ENCODE data around the gene MOCS3. TPM values are rescaled to one million over a fixed set of nuclear protein-coding genes. Genes with fewer than 3 reads are reported as not detected.

Gene MOCS3
- total and polyA plus RNA-seq, 10 of the 15 experiments (the other 5 are each of a cell fraction or from before 2014, with no cell fraction given) = 0.87 to 5.9 (median 3.6) TPM

DNA sequence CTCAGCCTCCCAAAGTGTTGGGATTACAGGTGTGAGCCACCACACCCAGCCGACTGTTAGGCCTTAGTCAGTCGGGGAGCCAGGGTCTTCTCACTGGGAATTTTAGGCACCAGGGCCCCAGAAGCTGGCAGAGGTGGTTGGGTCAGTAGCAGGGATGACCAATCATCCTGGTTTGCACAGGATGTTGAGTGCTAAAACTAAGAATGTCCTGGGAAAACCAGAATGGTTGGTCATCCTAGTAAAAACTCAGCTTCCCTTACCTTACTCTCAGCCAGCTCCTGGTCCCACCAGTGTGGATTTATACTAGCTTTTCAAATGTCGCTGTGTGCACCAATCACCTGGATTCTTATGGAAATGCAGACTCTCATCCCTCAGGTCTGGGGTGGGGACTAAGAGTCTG is 32.5 kb downstream of the MOCS3 start:
- H3K36me3 ChIP-seq (ENCODE audit: control insufficient read depth in 2 of 2, insufficient read depth in 2 of 2, low read length in 1 of 2) = no peaks in the 10 kb centered on the region
- H3K27ac ChIP-seq (ENCODE audit: control insufficient read depth, insufficient read depth) = no peak overlapping the region
- H4K20me1 ChIP-seq (ENCODE audit: control insufficient read depth, insufficient read depth) = no peaks in the 10 kb centered on the region
- H3K4me2 ChIP-seq (ENCODE audit: control insufficient read depth, insufficient read depth) = no peak overlapping the region
- no peak overlapping the region for H3K4me3 ChIP-seq
- ChIA-PET POLR2A (no interaction called here), SMC1A (ENCODE audit: uncharacterized antibody, unreplicated experiment) (interaction anchor here (0.6 to 1.4 kb wide), 4 partner anchors 197 to 632 kb away, joined by 3 to 4 read pairs (median 3); no protein-coding TSS in a partner anchor), CTCF (interaction anchor here (0.7 to 14.7 kb wide), 6 partner anchors 10 to 335 kb away, joined by 3 to 177 read pairs (median 4); no protein-coding TSS in a partner anchor), RAD21 (ENCODE audit: unreplicated experiment) (no interaction called here)
- intact Hi-C loops (cut with micrococcal nuclease; ENCODE audit: unreplicated experiment) (no loop called here), in situ Hi-C loops (cut with MboI) (no loop called here)
- BruUV-seq (replicated peaks) = no TSS peak
- ATAC-seq (no peak), DNase-seq (ENCODE audit: low read depth, low spot score) (no peak), FAIRE-seq (no peak)
- 28% methylated on average over 3 of the region's 3 CpGs for WGBS (ENCODE audit: insufficient coverage, insufficient replicate concordance, low lambda C conversion rate, missing lambda C conversion rate)
- H3K9ac ChIP-seq (ENCODE audit: control insufficient read depth, insufficient read depth, low read length) = no peak overlapping the region
- H2AFZ ChIP-seq (ENCODE audit: control insufficient read depth, low read depth, low read length) = no peak overlapping the region
- H3K9me3 ChIP-seq (replicated peaks; ENCODE audit: control insufficient read depth, insufficient read depth, low read length) = no peaks in the 10 kb centered on the region
- no peaks in the 10 kb centered on the region for H3K79me2 ChIP-seq (ENCODE audit: control insufficient read depth, insufficient read depth, low read length)
- H3K27me3 ChIP-seq (replicated peaks in 1 of 2; ENCODE audit: control insufficient read depth in 2 of 2, insufficient read depth in 2 of 2, low read length in 1 of 2) = no peaks in the 10 kb centered on the region
- TF ChIP-seq, protein P1, sequence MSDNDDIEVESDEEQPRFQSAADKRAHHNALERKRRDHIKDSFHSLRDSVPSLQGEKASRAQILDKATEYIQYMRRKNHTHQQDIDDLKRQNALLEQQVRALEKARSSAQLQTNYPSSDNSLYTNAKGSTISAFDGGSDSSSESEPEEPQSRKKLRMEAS (IDR thresholded peaks at IDR 0.05; ENCODE audit: low read depth, low read length) = no peak
- TF ChIP-seq CHD4 (IDR thresholded peaks at IDR 0.05) = no peak
- TF ChIP-seq RB1 (IDR thresholded peaks at IDR 0.05; ENCODE audit: borderline replicate concordance) = no peak
- no peak for TF ChIP-seq KLF5 (IDR thresholded peaks at IDR 0.05; ENCODE audit: partially characterized antibody)
- TF ChIP-seq LARP7 (IDR thresholded peaks at IDR 0.05) = no peak
- no peak for TF ChIP-seq SPI1 (IDR thresholded peaks at IDR 0.05; ENCODE audit: borderline replicate concordance, insufficient read depth, low read depth, low read length)
- no peak for TF ChIP-seq SREBF1 (IDR thresholded peaks at IDR 0.05; ENCODE audit: low read length)
- TF ChIP-seq ZBED1 (IDR thresholded peaks at IDR 0.05; ENCODE audit: borderline replicate concordance) = no peak
- no peak for TF ChIP-seq KAT2A (conservative IDR thresholded peaks at IDR 0.05; ENCODE audit: control insufficient read depth, low read depth, low read length)
- TF ChIP-seq TCF7 (IDR thresholded peaks at IDR 0.05; ENCODE audit: borderline replicate concordance) = no peak
- no peaks in the 10 kb centered on the region for H3K4me1 ChIP-seq (ENCODE audit: control insufficient read depth, insufficient read depth, low read length)
